Adrenal gland (tissue), 5 donors: Measurements from ENCODE around the gene CFAP73.

Experiments
- CTCF ChIP-seq, 6 experiments: fragments of 450-650 bp in 4 of 6; fragments of 200-600 bp in 2 of 6; sonication (generic) in 1 of 6; IDR thresholded peaks; 1 replicate in 5 of 6; 2 replicates in 1 of 6; pipeline versions ENCODE4 v1.5.1 to v1.8.0; 2016 to 2021; ENCODE audit warnings: antibody characterized with exemption in 6 of 6, mild to moderate bottlenecking in 2 of 6, moderate library complexity in 1 of 6
- POLR2A ChIP-seq, 2 donors: fragments of 450-650 bp; IDR thresholded peaks; one replicate each; pipeline ENCODE4 v1.6.1; 2017; ENCODE audit warnings: antibody characterized with exemption in 2 of 2, mild to moderate bottlenecking in 2 of 2, moderate library complexity in 1 of 2
- donor health status: DM: no; HTN: no; CAD: no.

DNA sequence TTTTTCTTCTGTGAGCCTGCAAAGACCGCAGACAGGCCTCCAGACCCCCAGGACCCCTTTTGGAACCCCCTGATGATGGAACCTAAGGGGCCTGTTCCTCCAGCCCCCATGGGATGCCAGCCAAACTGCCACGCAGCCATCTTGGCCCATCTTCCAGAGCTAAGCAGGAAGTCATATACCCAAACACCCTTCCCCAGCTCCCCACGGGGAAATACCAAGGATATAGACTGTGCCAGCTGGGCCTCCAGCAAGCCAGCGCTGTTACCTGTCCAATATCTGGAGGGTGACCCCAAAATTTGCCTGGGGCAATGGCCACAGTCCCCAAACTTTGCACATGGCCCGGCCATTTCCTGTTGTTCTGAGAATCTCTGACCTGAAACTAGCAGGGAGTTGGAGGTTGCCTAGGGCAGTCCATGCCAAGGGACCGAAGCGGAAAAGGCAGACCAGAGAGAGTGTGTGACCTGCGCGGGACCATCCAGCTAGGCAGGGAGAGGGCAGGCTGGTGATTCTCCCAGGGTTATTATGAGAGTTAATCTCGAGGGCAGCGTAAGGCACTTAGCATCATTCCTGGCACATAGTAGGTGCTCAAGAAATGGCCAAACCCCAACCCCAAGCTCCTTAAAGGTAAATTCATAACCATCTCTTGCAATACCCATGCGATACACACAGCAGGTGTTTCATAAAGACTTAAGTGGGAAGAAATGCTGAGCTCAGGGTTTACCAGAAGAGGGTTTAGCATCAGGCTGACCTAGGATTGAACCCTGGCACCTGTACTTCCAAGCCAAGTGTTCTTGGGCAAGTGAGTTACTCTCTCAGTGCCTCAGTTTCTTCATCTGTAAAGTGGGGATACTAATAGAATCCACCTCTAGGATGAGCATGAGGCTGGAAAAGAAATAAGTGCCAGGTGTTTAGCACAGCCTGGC is 11.4 kb upstream of the CFAP73 start:
- TF ChIP-seq CTCF (IDR thresholded peaks at IDR 0.05) (no peak), POLR2A (IDR thresholded peaks at IDR 0.05) (no peak)
